Measurements from ENCODE around the gene DNAJC16.
"Not testable (repeated sequence)": the region's sequence is repeated elsewhere in the genome, so short reads cannot be mapped to it uniquely, and the experiment has no call there.

- TF ChIP-seq CTCF (optimal IDR thresholded peaks at IDR 0.05 in 1 of 3, IDR thresholded peaks at IDR 0.05 in 1 of 3, conservative IDR thresholded peaks at IDR 0.05 in 1 of 3; ENCODE audit: extremely low read depth in 1 of 3, insufficient read depth in 2 of 3, low read length in 3 of 3); EZH2 (IDR thresholded peaks at IDR 0.05; ENCODE audit: low read length): not testable (repeated sequence)
Observed at GRCh38 chr1:15514557-15514956, 12.1 kb upstream of the DNAJC16 start.

Data from keratinocyte (primary cell).